Measurements from ENCODE around the gene ZNF526. TPM values are rescaled to one million over a fixed set of nuclear protein-coding genes. Genes with fewer than 3 reads are reported as not detected.
A peak's percentile ranks its signal among the peaks of the same experiment; 100 is the strongest.

Gene ZNF526
- total and polyA plus RNA-seq, 9 donors = 5.4 to 8.7 (median 6.5) TPM

GRCh38 chr19:42176649-42176989 lies 43.5 kb upstream of the ZNF526 start:
- peaks cover 67% of the 10 kb centered on the region for H3K27me3 ChIP-seq (ENCODE audit: control insufficient read depth, insufficient read depth, low read length)
- no peaks in the 10 kb centered on the region for H3K36me3 ChIP-seq (ENCODE audit: control insufficient read depth, insufficient read depth, low read length)
- H3K9me3 ChIP-seq (replicated peaks; ENCODE audit: control insufficient read depth, low read depth, low read length) = no peaks in the 10 kb centered on the region
- no peak for DNase-seq
- no peak overlapping the region for H3K27ac ChIP-seq (ENCODE audit: low read length)
- H3K4me1 ChIP-seq (ENCODE audit: control insufficient read depth, insufficient read depth, low read length) = peaks cover 23% of the 10 kb centered on the region
- WGBS (ENCODE audit: insufficient coverage) = 0% methylated on average over 26 of the region's 31 CpGs
- H3K4me3 ChIP-seq (ENCODE audit: low read length) = peak overlapping the region; percentile 29

GRCh38 chr19:42176990-42177685 lies 43.0 kb upstream of the ZNF526 start:
- Histone ChIP-seq H3K27me3 (ENCODE audit: control insufficient read depth, insufficient read depth, low read length) (peaks cover 69% of the 10 kb centered on the region), H3K27ac (ENCODE audit: low read length) (no peak overlapping the region), H3K9me3 (replicated peaks; ENCODE audit: control insufficient read depth, low read depth, low read length) (no peaks in the 10 kb centered on the region), H3K4me3 (ENCODE audit: low read length) (peak overlapping the region; percentile 29), H3K36me3 (ENCODE audit: control insufficient read depth, insufficient read depth, low read length) (no peaks in the 10 kb centered on the region), H3K4me1 (ENCODE audit: control insufficient read depth, insufficient read depth, low read length) (peaks cover 18% of the 10 kb centered on the region)
- DNase-seq = peak; percentile 83
- WGBS (ENCODE audit: insufficient coverage) = under 1% methylated on average over 59 of the region's 66 CpGs

GRCh38 chr19:42177686-42178019 lies 42.5 kb upstream of the ZNF526 start:
- Histone ChIP-seq H3K4me1 (ENCODE audit: control insufficient read depth, insufficient read depth, low read length) (peaks cover 13% of the 10 kb centered on the region), H3K9me3 (replicated peaks; ENCODE audit: control insufficient read depth, low read depth, low read length) (no peaks in the 10 kb centered on the region), H3K27ac (ENCODE audit: low read length) (no peak overlapping the region), H3K36me3 (ENCODE audit: control insufficient read depth, insufficient read depth, low read length) (no peaks in the 10 kb centered on the region), H3K4me3 (ENCODE audit: low read length) (no peak overlapping the region), H3K27me3 (ENCODE audit: control insufficient read depth, insufficient read depth, low read length) (peaks cover 72% of the 10 kb centered on the region)
- no peak for DNase-seq
- 57% methylated on average over 2 of the region's 3 CpGs for WGBS (ENCODE audit: insufficient coverage)

GRCh38 chr19:42178791-42179674 lies 41.1 kb upstream of the ZNF526 start:
- H3K9me3 ChIP-seq (replicated peaks; ENCODE audit: control insufficient read depth, low read depth, low read length) = no peaks in the 10 kb centered on the region
- H3K36me3 ChIP-seq (ENCODE audit: control insufficient read depth, insufficient read depth, low read length) = no peaks in the 10 kb centered on the region
- peaks cover 68% of the 10 kb centered on the region for H3K27me3 ChIP-seq (ENCODE audit: control insufficient read depth, insufficient read depth, low read length)
- DNase-seq = no peak
- H3K27ac ChIP-seq (ENCODE audit: low read length) = no peak overlapping the region
- 9% methylated on average over 12 of the region's 13 CpGs for WGBS (ENCODE audit: insufficient coverage)
- H3K4me1 ChIP-seq (ENCODE audit: control insufficient read depth, insufficient read depth, low read length) = peaks cover 13% of the 10 kb centered on the region
- H3K4me3 ChIP-seq (ENCODE audit: low read length) = no peak overlapping the region

GRCh38 chr19:42184401-42184861 lies 35.7 kb upstream of the ZNF526 start:
- peak; percentile 75 for DNase-seq
- Histone ChIP-seq H3K4me1 (ENCODE audit: control insufficient read depth, insufficient read depth, low read length) (no peaks in the 10 kb centered on the region), H3K9me3 (replicated peaks; ENCODE audit: control insufficient read depth, low read depth, low read length) (no peaks in the 10 kb centered on the region), H3K36me3 (ENCODE audit: control insufficient read depth, insufficient read depth, low read length) (no peaks in the 10 kb centered on the region), H3K27ac (ENCODE audit: low read length) (no peak overlapping the region), H3K4me3 (ENCODE audit: low read length) (no peak overlapping the region), H3K27me3 (ENCODE audit: control insufficient read depth, insufficient read depth, low read length) (peaks cover 25% of the 10 kb centered on the region)
- 0% methylated on average over 1 of the region's 1 CpG for WGBS (ENCODE audit: insufficient coverage)

GRCh38 chr19:42185277-42185676 lies 34.8 kb upstream of the ZNF526 start:
- H3K4me1 ChIP-seq (ENCODE audit: control insufficient read depth, insufficient read depth, low read length) = no peaks in the 10 kb centered on the region
- H3K4me3 ChIP-seq (ENCODE audit: low read length) = no peak overlapping the region
- H3K27me3 ChIP-seq (ENCODE audit: control insufficient read depth, insufficient read depth, low read length) = peaks cover 17% of the 10 kb centered on the region
- DNase-seq = peak; percentile 48
- H3K9me3 ChIP-seq (replicated peaks; ENCODE audit: control insufficient read depth, low read depth, low read length) = no peaks in the 10 kb centered on the region
- H3K36me3 ChIP-seq (ENCODE audit: control insufficient read depth, insufficient read depth, low read length) = no peaks in the 10 kb centered on the region
- H3K27ac ChIP-seq (ENCODE audit: low read length) = no peak overlapping the region

- Histone ChIP-seq H3K27ac (ENCODE audit: low read length) (no peak overlapping the region), H3K4me3 (ENCODE audit: low read length) (no peak overlapping the region), H3K4me1 (ENCODE audit: control insufficient read depth, insufficient read depth, low read length) (no peaks in the 10 kb centered on the region), H3K27me3 (ENCODE audit: control insufficient read depth, insufficient read depth, low read length) (peaks cover 8% of the 10 kb centered on the region), H3K36me3 (ENCODE audit: control insufficient read depth, insufficient read depth, low read length) (no peaks in the 10 kb centered on the region), H3K9me3 (replicated peaks; ENCODE audit: control insufficient read depth, low read depth, low read length) (peaks cover 5% of the 10 kb centered on the region)
- no peak for DNase-seq
- WGBS (ENCODE audit: insufficient coverage) = 56% methylated on average over 1 of the region's 1 CpG
Observed at GRCh38 chr19:42188665-42189064, 31.4 kb upstream of the ZNF526 start.

- Histone ChIP-seq H3K36me3 (ENCODE audit: control insufficient read depth, insufficient read depth, low read length) (no peaks in the 10 kb centered on the region), H3K27ac (ENCODE audit: low read length) (no peak overlapping the region), H3K4me1 (ENCODE audit: control insufficient read depth, insufficient read depth, low read length) (no peaks in the 10 kb centered on the region), H3K27me3 (ENCODE audit: control insufficient read depth, insufficient read depth, low read length) (peaks cover 8% of the 10 kb centered on the region), H3K9me3 (replicated peaks; ENCODE audit: control insufficient read depth, low read depth, low read length) (peaks cover 5% of the 10 kb centered on the region), H3K4me3 (ENCODE audit: low read length) (no peak overlapping the region)
- 69% methylated on average over 3 of the region's 3 CpGs for WGBS (ENCODE audit: insufficient coverage)
- no peak for DNase-seq
Observed at GRCh38 chr19:42189133-42189532, 31.0 kb upstream of the ZNF526 start.

GRCh38 chr19:42191330-42191729 lies 28.8 kb upstream of the ZNF526 start:
- Histone ChIP-seq H3K4me1 (ENCODE audit: control insufficient read depth, insufficient read depth, low read length) (no peaks in the 10 kb centered on the region), H3K9me3 (replicated peaks; ENCODE audit: control insufficient read depth, low read depth, low read length) (peaks cover 5% of the 10 kb centered on the region), H3K27ac (ENCODE audit: low read length) (no peak overlapping the region), H3K27me3 (ENCODE audit: control insufficient read depth, insufficient read depth, low read length) (peaks cover 8% of the 10 kb centered on the region), H3K36me3 (ENCODE audit: control insufficient read depth, insufficient read depth, low read length) (no peaks in the 10 kb centered on the region), H3K4me3 (ENCODE audit: low read length) (no peak overlapping the region)
- 71% methylated on average over 1 of the region's 1 CpG for WGBS (ENCODE audit: insufficient coverage)
- DNase-seq = no peak

- peaks cover 8% of the 10 kb centered on the region for H3K27me3 ChIP-seq (ENCODE audit: control insufficient read depth, insufficient read depth, low read length)
- no peak overlapping the region for H3K27ac ChIP-seq (ENCODE audit: low read length)
- peaks cover 1% of the 10 kb centered on the region for H3K4me1 ChIP-seq (ENCODE audit: control insufficient read depth, insufficient read depth, low read length)
- H3K36me3 ChIP-seq (ENCODE audit: control insufficient read depth, insufficient read depth, low read length) = no peaks in the 10 kb centered on the region
- WGBS (ENCODE audit: insufficient coverage) = 25% methylated on average over 1 of the region's 3 CpGs
- DNase-seq = no peak
- no peak overlapping the region for H3K4me3 ChIP-seq (ENCODE audit: low read length)
- peaks cover 5% of the 10 kb centered on the region for H3K9me3 ChIP-seq (replicated peaks; ENCODE audit: control insufficient read depth, low read depth, low read length)
Observed at GRCh38 chr19:42191855-42192254, 28.3 kb upstream of the ZNF526 start.
